ENCODE results near the gene MLXIPL.

GRCh38 chr7:73663033-73663432 lies 38.7 kb upstream of the MLXIPL start:
- TF ChIP-seq, protein P1, sequence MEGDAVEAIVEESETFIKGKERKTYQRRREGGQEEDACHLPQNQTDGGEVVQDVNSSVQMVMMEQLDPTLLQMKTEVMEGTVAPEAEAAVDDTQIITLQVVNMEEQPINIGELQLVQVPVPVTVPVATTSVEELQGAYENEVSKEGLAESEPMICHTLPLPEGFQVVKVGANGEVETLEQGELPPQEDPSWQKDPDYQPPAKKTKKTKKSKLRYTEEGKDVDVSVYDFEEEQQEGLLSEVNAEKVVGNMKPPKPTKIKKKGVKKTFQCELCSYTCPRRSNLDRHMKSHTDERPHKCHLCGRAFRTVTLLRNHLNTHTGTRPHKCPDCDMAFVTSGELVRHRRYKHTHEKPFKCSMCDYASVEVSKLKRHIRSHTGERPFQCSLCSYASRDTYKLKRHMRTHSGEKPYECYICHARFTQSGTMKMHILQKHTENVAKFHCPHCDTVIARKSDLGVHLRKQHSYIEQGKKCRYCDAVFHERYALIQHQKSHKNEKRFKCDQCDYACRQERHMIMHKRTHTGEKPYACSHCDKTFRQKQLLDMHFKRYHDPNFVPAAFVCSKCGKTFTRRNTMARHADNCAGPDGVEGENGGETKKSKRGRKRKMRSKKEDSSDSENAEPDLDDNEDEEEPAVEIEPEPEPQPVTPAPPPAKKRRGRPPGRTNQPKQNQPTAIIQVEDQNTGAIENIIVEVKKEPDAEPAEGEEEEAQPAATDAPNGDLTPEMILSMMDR (IDR thresholded peaks at IDR 0.05): no peak
- TF ChIP-seq POLR2A (IDR thresholded peaks at IDR 0.05): no peak
